Measurements from ENCODE around the gene PDLIM7. TPM values are rescaled to one million over a fixed set of nuclear protein-coding genes. Genes with fewer than 3 reads are reported as not detected.

The PDLIM7 gene
- total RNA-seq, 1 donor from 2014 or later = 54.4 TPM

GRCh38 chr5:177446200-177447065 lies 51.0 kb downstream of the PDLIM7 start, which contains the start of gene PRR7:
Gene PRR7 (plus strand): TSS chr5:177446814. CDS start chr5:177455068, 8,254 bp downstream.
- H3K4me3 ChIP-seq = peak within 1 kb of the TSS; percentile 74
- DNase-seq = peak; percentile 60
- peaks cover 31% of the 10 kb centered on the region for H3K4me1 ChIP-seq
- no peak within 1 kb of the TSS for H3K27ac ChIP-seq (replicated peaks)
- peaks cover 10% of the 10 kb centered on the region for H3K36me3 ChIP-seq
- H3K9me3 ChIP-seq (replicated peaks) = no peaks in the 10 kb centered on the region
- intact Hi-C loops (cut with micrococcal nuclease) = no loop called here
- peaks cover 50% of the 10 kb centered on the region for H3K27me3 ChIP-seq (ENCODE audit: low read depth)
- peak; percentile 25 for TF ChIP-seq CTCF (IDR thresholded peaks at IDR 0.05; ENCODE audit: borderline replicate concordance)

- no peak for DNase-seq
- H3K36me3 ChIP-seq = peaks cover 15% of the 10 kb centered on the region
- TF ChIP-seq CTCF (IDR thresholded peaks at IDR 0.05; ENCODE audit: borderline replicate concordance) = no peak
- no peak overlapping the region for H3K27ac ChIP-seq (replicated peaks)
- H3K4me1 ChIP-seq = peaks cover 28% of the 10 kb centered on the region
- peaks cover 46% of the 10 kb centered on the region for H3K27me3 ChIP-seq (ENCODE audit: low read depth)
- intact Hi-C loops (cut with micrococcal nuclease) = no loop called here
- no peaks in the 10 kb centered on the region for H3K9me3 ChIP-seq (replicated peaks)
- H3K4me3 ChIP-seq = peak overlapping the region; percentile 74
These were observed 51.5 kb downstream of the PDLIM7 start for GRCh38 chr5:177445917-177446199.

GRCh38 chr5:177445052-177445916 lies 52.1 kb downstream of the PDLIM7 start:
- peaks cover 25% of the 10 kb centered on the region for H3K4me1 ChIP-seq
- H3K36me3 ChIP-seq = peaks cover 20% of the 10 kb centered on the region
- no peak for DNase-seq
- no peak overlapping the region for H3K4me3 ChIP-seq
- H3K27ac ChIP-seq (replicated peaks) = no peak overlapping the region
- no peak for TF ChIP-seq CTCF (IDR thresholded peaks at IDR 0.05; ENCODE audit: borderline replicate concordance)
- no peaks in the 10 kb centered on the region for H3K9me3 ChIP-seq (replicated peaks)
- H3K27me3 ChIP-seq (ENCODE audit: low read depth) = peaks cover 41% of the 10 kb centered on the region
- intact Hi-C loops (cut with micrococcal nuclease) = no loop called here

- Histone ChIP-seq H3K36me3 (peaks cover 22% of the 10 kb centered on the region), H3K4me3 (no peak overlapping the region), H3K9me3 (replicated peaks) (no peaks in the 10 kb centered on the region), H3K4me1 (peaks cover 25% of the 10 kb centered on the region), H3K27me3 (ENCODE audit: low read depth) (peaks cover 32% of the 10 kb centered on the region), H3K27ac (replicated peaks) (no peak overlapping the region)
- no peak for DNase-seq
- intact Hi-C loops (cut with micrococcal nuclease) = no loop called here
- TF ChIP-seq CTCF (IDR thresholded peaks at IDR 0.05; ENCODE audit: borderline replicate concordance) = no peak
These were observed 53.0 kb downstream of the PDLIM7 start for GRCh38 chr5:177444106-177445051.

Data from left ventricle myocardium inferior (tissue), 1 donor.